ENCODE data around the gene SYNPO2L. TPM values are rescaled to one million over a fixed set of nuclear protein-coding genes. Genes with fewer than 3 reads are reported as not detected.

SYNPO2L gene
- total RNA-seq, 1 donor: 0.10 TPM

GRCh38 chr10:73601486-73601921, 54.3 kb downstream of the SYNPO2L start:
- H3K27me3 ChIP-seq (ENCODE audit: insufficient read depth, low read length): no peaks in the 10 kb centered on the region
- H3K4me3 ChIP-seq (ENCODE audit: low read length): no peak overlapping the region
- no peaks in the 10 kb centered on the region for H3K9me3 ChIP-seq (ENCODE audit: low read depth, low read length)

GRCh38 chr10:73597346-73597745, 58.5 kb downstream of the SYNPO2L start:
- Histone ChIP-seq H3K4me1 (ENCODE audit: insufficient read depth, low read length) (no peaks in the 10 kb centered on the region), H3K4me3 (ENCODE audit: low read length) (no peak overlapping the region), H3K9me3 (ENCODE audit: low read depth, low read length) (no peaks in the 10 kb centered on the region)

More at GRCh38 chr10:73601486-73601921, 54.3 kb downstream of the SYNPO2L start:
- no peaks in the 10 kb centered on the region for H3K4me1 ChIP-seq (ENCODE audit: insufficient read depth, low read length)

More at GRCh38 chr10:73597346-73597745, 58.5 kb downstream of the SYNPO2L start:
- no peaks in the 10 kb centered on the region for H3K27me3 ChIP-seq (ENCODE audit: insufficient read depth, low read length)

Other genes with a start within 250 kb of the SYNPO2L start
- 106 TPM for gene ANXA7, start 242.0 kb downstream of the SYNPO2L start, total RNA-seq
- 0.73 TPM for gene MSS51, start 222.5 kb downstream of the SYNPO2L start, total RNA-seq
- gene PPP3CB, start 160.0 kb downstream of the SYNPO2L start, total RNA-seq: 13.9 TPM
- 1.8 TPM for gene USP54, start 64.7 kb downstream of the SYNPO2L start, total RNA-seq
- not detected for gene MYOZ1, start 14.6 kb downstream of the SYNPO2L start, total RNA-seq
- gene AGAP5, start 42.1 kb upstream of the SYNPO2L start, total RNA-seq: 1.8 TPM
- gene SEC24C, start 88.3 kb upstream of the SYNPO2L start, total RNA-seq: 25.3 TPM
- gene CHCHD1, start 126.0 kb upstream of the SYNPO2L start, total RNA-seq: 4.7 TPM
- 30.7 TPM for gene ZSWIM8, start 129.6 kb upstream of the SYNPO2L start, total RNA-seq
- gene NDST2, start 155.6 kb upstream of the SYNPO2L start, total RNA-seq: 66.9 TPM
- 25.9 TPM for gene CAMK2G, start 218.5 kb upstream of the SYNPO2L start, total RNA-seq

Data from mononuclear cell (primary cell).